HG02852 (cell line): Measurements from ENCODE around the gene KRT17.

ENCODE experiments used
- ATAC-seq: cut with Tn5 transposase; IDR thresholded peaks from one replicate; pipeline ENCODE4 v1.9.1; 2021; ENCODE audit warnings: mild to moderate bottlenecking, moderate library complexity; ENCODE audit not compliant: unreplicated experiment

KRT17 gene

DNA sequence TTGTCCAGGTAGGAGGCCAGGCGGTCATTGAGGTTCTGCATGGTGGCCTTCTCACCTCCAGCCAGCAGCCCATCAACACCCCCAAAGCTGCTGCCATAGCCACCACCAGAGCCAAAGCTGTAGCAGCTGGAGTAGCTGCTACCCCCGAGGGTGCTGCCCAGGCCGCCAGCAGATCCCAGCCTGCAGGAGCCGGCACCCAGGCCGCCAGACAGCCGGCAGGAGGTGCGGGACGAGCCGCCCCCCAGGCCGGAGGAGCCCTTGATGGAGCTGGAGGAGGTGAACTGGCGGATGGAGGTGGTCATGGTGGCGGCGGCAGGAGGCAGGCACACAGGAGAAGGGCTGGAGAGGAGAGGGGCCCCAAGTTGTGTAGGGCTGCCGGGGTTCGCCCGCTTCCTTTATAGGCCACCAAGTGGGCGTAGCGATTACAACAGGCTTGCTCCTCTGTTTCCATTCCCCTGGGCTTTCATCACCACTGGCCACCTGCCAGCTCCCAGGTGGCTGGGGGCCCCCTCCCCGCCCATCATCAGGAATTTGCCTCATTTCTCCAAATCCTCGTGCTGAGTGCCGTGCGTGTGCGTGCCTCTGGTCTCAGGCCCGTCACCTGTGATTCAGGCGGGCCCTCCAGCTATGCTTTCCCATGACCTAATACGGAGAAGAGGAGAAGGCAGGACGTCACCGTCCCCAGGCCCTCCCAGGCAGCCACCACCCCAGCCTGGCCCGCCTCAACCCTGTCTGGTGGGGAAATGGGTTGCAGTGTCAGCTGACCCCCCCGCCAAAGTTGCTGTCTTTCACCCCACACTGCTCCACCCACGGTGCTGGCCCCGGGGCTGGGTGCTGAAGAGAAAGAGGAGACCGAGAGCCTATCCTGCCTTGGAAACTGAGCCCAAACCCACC lies at the start of gene KRT17:
Gene KRT17, minus strand, starts transcription at position 368 of the 894 bp plus-strand sequence. Its CDS starts 66 bp downstream, at position 302.
- ATAC-seq = no peak

GRCh38 chr17:41672153-41672552 lies 47.8 kb upstream of the KRT17 start:
- ATAC-seq = no peak

GRCh38 chr17:41667280-41668041 lies 43.1 kb upstream of the KRT17 start:
- ATAC-seq = peak; percentile 4

GRCh38 chr17:41666708-41667279 lies 42.4 kb upstream of the KRT17 start:
- peak; percentile 59 for ATAC-seq

GRCh38 chr17:41666237-41666641 lies 41.9 kb upstream of the KRT17 start:
- ATAC-seq = peak; percentile 37

- ATAC-seq = peak; percentile 61
Measured at GRCh38 chr17:41665566-41666236, 41.3 kb upstream of the KRT17 start.

GRCh38 chr17:41664587-41665565 lies 40.5 kb upstream of the KRT17 start:
- no peak for ATAC-seq

DNA sequence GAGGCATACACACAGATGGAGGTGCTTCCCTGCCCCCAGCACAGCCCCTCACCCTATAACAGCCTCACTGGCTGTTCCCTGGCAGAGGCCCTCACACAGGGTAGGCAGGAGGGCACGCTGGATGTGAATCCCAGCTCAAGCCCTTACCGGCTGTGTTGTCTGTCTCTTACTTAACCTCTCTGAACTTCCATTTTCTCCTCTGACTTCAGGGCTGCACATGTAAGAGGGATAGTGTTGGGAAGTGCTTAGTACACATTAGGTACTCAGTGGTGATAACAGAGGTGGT lies 39.7 kb upstream of the KRT17 start:
- ATAC-seq = no peak

GRCh38 chr17:41663451-41664171 lies 39.2 kb upstream of the KRT17 start:
- no peak for ATAC-seq

DNA sequence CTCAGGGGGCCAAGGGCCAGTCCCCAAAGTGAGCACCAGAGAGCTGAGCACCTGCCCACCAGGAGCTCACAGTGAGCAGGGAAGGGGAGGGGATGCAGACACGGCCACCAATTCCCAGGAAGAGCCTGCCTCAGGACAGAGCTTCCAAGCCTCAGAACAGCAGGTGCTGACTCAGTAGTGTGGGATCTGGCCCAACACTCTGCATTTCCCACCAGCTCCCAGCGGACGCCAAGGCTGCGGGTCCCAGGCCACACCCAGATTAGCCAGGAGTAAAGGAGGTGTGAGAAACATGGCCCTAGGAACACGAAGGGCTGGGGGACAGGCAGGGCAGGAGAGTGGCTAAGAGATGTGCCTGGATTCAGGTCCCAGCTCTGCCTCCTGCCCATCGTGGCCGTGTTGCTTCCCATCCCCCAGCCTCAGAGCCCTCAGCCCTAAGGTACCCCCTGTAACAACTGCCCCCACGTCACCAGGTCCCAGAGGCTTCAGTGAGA lies 35.9 kb upstream of the KRT17 start:
- ATAC-seq = no peak

- no peak for ATAC-seq
Measured at GRCh38 chr17:41659427-41660212, 35.2 kb upstream of the KRT17 start.

DNA sequence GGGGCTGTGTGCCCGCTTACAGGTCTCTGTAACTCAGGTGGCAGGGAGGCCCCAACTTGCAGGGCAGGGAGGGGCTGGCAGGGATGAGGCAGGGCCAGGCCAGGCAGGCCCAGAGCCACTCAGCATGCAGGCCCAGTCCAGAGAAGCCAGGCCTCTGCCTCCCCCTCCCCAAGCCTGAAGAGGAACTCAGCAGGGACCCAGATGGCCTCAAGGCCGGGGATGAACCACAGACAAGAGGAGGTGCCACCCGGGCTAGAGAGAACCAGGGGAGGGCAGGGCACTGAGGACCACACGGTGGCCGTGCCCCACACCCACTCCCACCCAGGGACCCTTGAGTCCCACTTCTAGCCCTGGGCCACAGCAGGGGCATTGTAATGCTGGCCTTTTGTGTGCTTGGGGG lies 34.5 kb upstream of the KRT17 start:
- no peak for ATAC-seq

- ATAC-seq = no peak
Measured at GRCh38 chr17:41657936-41658335, 33.6 kb upstream of the KRT17 start.

DNA sequence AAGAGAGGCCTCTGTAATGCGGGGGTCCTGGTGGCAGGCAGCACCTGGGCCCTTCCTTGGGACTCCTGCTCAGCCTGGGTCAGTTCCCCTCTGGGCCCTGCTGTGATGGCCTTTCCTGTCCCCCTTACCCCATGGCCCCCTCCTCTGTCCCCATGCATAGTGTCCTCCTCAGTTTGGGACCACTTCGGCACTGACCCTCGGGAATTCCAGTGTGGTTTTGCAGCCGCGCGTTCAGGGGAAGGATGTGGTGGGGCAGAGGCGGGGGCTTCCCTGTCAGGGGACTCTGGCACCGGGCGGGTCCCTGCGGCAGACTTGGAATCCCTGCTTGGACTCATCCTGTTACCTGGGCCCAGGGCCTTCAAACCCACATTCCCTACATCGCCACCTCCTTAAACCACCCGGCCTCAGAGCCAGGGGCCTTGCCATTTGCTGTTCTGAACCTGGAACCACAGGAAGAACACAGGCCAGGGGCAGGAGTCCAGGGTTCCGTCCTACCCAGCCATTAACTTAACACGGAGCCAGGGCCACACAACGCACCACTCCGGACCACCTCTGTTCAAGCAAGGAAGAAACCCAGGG lies 32.9 kb upstream of the KRT17 start:
- ATAC-seq = no peak

DNA sequence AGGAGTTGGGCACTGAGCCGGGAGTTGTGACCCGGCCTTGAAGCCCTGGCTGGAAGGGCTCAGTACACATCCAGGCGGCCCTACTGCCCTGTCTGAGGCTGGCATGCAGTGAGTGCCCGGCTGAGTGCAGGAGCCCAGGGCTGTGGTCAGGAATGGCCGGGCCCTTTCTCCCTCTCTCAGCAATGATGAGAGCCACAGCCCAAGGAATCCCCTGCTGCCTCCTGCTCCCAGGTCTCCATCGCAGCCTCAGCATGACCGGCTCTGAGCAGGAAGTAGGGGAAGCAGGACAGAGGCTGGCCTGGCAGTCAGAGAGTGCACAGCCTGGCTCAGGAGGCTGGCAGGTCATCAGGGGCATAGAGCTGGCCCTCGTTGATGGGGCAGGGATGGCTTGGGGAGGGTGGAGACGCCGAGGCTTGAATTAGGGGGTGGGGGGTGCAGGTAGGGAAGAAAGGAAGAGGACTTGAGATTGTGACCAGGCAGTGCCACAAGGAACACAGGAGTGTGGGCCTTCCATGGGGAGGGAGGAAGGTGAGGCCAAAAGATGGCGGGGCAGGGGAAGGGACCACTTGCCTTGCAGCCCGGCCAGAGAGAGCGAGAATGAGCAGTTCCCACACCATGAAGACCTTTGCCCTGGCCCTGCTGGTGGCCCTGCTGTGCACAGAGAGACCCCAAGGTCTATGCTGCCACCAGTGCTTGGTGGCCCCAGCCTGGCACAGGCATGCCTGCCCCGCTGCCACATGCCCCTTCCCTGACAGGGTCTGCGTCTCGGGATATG lies 32.1 kb upstream of the KRT17 start:
- ATAC-seq = no peak

GRCh38 chr17:41655611-41656111 lies 31.3 kb upstream of the KRT17 start:
- no peak for ATAC-seq
